GM21825 (cell line): Measurements from ENCODE around the gene NCBP2L.
A peak's percentile ranks its signal among the peaks of the same experiment; 100 is the strongest.
"Not testable (repeated sequence)": the region's sequence is repeated elsewhere in the genome, so short reads cannot be mapped to it uniquely, and the experiment has no call there.

Experiments used
- ATAC-seq: cut with Tn5 transposase; IDR thresholded peaks from one replicate; pipeline ENCODE4 v1.9.1; 2021; ENCODE audit warnings: mild to moderate bottlenecking, moderate library complexity; ENCODE audit not compliant: unreplicated experiment

Gene NCBP2L

DNA sequence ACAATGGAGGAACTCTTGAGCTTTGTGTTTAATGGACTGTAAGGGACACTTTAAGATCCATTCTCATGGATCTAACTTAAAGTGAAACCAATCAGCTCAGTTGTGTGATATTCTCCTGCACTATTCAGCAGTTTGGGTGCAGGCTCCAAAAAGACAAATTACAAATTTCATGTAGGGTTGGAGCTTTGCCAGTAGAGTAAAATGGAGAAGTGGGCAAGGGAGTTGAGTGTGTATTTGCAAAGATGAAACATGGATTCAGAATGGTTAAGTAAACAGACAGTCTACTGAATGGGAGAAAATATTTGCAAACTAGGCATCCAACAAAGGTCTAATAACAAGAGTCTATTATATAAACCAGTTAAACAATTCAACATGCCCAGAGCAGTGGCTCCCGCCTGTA, 26.9 kb downstream of the NCBP2L start:
- no peak for ATAC-seq

DNA sequence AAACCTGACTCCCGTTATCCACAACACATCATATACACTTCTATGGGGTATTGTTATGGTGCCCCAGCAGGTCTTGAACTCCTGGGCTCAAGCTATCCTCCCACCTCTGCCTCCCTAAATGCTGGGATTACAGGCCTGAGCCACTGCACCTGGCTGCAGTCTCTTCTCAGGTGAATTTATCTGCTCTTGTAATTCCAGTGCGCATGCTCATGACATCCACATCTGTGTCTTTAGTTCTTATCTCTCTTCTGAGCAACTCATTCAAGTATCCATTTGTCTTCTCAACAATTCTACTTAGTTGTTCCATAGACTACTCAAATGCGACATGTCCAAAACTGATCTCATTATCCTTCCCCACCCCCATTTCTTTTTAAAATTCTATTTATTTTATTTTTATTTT, 27.6 kb downstream of the NCBP2L start:
- ATAC-seq, result no peak

DNA sequence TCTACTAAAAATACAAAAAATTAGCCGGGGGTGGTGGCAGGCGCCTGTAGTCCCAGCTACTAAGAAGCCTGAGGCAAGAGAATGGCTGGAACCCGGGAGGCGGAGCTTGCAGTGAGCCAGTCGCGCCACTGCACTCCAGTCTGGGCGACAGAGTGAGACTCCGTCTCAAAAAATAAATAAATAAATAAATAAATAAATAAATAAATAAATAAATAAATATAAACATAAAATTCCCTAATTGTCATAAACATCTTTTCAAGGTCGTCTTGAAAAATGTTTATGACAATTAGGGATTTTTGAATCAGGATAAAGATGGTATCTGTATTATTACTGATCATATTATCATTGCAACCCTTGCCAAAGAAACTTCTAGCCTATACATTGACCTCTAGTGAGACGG, 32.5 kb downstream of the NCBP2L start:
- ATAC-seq, result not testable (repeated sequence)

DNA sequence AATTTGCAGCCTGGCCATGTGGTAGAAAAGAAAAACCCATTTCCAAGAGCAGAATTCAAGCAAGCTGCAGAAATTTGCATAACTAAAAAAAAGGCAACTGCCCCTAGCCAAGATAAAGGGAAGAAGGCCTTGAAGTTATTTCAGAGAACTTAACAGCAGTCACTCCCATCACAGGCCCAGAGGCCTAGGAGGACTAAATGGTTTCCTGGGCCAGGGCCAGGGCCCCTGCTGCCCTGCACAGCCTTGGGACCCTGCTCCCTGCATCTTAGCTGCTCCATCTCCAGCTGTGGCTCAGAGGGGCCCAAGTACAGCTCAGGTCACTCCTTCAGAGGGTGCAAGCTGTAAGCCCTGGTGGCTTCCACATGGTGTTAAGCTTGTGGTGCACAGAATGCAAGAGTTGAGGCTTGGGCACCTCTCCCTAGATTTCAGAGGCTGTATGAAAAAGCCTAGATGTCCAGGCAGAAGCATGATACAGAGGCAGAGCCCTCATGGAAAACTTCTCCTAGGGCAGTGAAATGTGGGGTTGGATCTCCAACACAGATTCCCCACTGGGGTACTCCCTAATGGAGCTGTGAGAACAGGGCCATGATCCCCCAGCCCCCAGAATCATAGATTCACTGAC, 41.5 kb downstream of the NCBP2L start:
- ATAC-seq, result no peak

DNA sequence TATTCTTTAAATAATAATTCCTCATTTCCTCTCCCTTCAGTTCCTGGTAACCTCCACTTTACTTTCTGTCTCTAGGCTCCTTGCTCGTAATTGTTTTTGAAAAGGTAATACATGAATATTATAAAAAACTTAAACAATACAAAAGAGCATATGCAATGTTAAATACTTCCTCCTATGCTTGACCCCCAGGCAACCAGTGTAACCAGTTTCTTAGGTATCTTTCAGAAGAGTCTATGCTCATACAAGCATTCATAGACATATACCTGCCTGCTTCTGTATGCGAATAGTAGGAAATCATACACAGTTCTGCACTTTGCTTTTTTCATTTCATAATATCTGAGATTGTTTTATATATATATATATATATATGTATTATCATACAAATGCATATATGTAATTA, 45.5 kb downstream of the NCBP2L start:
- ATAC-seq, result no peak

DNA sequence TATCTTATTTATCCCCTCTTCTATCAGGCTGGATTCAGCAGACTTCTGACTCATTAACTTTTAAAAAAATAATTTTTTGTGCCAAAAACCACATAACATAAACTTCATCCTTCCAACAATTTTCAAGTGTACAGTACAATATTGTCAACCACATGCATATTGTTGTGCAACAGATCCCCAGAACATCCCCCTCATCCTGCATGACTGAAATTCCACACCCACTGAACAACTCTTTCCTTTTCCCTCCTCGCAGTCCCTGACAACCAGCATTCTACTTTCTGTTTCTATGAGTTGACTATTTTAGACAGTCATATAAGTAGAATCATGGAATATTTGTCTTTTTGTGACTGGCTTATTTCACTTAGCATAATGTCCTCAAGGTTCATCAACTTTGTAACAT, 45.9 kb downstream of the NCBP2L start:
- no peak for ATAC-seq

DNA sequence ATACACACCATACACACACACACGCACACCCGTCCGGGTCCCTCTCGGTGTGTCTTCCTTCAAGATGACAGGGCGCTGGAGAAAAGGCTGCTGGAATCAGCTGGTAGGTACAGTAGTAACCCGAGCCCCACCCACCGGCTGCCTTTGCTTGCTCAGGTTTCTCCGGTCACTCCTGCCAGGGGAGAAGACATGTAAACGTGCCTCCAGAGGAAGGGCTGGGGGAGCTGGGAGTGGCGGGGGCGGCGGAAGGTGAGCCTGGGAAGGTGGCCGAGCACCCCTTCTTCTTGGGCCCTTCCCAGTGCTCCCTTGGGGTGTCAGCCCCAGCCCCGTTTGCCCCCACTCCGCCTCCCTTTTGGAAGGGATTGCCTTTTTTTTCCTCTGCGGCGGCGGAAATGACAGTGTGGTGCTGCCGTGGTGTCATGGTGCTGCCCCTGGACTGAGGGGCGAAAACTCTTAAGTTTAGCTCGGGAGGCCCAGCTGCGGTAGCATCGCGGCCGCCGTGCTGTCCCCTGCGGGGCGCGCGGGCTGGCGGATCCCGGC, 48.2 kb downstream of the NCBP2L start, which contains the start of gene MID2:
TSS of gene MID2 (plus strand) at position 169 of the 540 bp plus-strand sequence. CDS start 561 bp downstream, outside the sequence.
- peak; percentile 26 for ATAC-seq

DNA sequence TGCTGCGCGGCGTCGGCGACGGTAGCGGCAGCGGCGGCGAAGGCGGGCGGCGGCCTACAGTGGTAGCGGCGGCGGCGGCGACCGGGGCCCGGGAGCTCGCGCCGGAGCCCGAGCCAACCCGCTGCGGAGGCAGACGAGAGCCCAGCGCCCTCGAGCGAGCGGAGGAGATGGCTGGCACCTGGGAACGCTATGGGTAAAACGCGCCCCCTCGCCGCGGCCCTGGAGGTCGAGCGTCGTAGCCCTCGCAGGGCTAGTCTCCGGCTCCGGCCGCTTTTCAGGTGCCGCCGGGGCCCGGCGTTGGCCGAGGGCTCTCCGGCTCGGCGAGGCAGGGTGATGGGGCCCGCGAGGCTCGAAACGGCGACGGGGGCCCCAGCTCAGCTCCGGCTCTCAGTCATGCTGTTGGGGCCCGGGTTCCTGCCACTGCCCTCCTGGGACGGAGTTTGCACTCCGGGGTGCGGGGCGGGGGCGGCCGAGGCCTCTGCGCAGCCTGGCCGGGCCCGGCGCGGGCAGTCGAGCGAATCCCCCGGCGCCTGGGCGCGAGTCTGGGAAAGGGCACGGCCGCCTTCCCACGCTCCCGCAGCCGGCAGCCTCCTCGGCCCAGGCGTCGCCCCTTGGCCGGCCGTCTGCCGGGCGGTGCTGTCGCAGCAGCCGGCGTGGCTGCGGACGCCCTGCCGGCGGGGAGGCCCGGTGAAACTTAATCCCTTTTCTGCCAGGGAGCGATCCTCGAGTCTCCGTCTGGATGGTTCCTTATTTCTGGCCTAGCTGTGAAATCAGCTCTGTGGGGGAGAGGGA, 48.9 kb downstream of the NCBP2L start:
- ATAC-seq, result peak; percentile 68

DNA sequence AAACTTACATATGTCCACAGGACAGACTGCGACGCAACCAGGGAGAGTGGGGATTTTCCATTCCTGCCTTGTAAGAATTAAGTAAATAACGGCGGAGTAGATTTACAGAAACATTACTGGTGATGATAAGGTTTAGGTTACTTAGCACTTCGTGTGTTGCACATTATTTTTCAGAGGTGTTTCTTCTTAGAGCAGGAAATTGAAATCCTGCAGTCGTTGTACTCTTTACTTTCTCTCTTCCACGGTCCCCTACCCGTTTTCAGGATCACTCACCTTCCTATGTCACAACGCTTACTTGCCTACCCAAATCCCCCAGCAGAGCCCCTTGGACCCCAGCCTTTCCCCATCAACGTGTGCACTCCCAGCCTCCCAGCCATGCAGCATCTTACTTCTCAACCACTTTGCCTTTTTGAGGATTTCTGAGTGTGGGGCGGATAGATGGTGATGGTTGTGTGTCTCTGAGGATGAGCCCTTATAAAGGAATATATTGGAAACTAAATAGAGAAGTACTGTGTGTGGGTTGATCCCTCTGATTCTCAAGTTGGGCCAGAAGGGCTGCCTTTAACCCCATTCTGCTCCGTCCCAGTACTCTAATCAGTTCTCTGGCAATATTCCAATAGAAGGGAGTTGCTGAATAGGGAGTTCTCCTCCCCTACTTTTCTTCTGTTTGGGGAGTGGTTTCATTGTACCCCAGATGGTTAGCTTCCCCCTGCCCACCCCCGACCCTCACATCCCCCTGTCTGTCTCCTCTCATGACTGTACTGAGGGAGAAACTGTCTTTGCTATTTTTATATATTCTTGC, 49.7 kb downstream of the NCBP2L start:
- no peak for ATAC-seq

DNA sequence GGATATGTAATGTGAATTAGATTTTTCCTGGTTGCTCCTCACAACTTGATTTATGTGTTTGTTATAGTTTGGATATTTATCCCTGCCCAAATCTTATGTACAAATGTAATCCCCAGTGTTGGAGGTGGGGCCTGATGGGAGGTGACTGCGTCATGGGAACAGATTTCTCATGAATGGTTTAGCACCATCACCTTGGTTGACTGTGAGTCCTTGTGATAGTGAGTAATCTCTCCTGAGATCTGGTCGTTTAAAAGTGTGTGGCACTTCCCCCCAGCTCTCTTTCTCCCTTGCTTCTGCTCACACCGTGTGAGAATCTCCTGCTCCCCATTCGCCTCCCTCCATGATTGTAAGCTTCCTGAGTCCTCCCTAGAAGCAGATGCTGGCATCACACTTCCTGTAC, 50.3 kb downstream of the NCBP2L start:
- ATAC-seq, result no peak

DNA sequence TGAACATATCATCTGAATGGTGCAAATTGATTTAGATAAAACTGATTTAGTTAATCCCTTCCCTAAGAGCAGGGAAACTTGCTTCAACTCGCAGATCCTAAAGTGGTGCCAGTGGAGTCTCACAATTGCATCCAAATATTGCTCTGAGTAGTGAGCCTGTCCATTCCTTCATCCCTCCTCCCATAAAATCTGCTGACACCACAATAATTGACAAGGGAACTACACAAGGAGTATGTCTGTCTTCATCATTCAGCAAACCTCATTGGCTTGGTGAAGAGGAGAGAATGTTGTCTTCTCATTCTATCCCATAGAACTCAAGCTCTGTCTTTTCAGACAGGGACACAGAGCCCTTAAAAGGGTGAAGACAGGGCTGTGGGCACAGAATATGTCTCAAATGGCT, 52.3 kb downstream of the NCBP2L start:
- no peak for ATAC-seq

DNA sequence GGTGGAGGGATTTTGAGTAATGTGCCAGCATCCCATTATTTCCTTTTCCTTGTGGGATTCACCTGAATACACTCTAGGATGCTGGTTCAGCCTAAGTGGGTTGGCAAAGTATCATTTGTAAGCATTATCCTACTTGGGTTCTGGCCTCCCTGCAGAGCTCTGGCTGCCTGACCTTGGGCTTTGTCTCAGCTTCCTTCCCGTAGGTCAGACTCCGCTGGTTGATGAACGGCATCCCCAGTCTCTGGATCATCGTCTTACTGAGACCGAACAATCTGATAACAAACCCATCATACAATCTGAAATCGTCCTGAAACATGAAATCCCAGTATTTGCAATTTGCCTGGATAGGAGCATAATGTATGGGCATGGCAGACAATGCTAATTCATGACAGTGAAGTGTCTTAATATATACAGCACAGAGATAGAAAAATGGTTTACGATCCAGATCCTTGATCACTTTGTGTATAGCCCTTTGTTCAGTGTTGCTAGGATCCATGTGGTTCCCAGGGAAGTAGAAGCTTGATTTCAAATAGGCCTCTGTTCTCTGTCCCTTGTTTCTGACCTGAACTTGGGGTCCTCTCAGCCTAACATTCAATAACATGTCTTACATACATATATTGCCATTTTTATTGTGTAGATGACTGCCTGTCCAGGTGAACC, 53.7 kb downstream of the NCBP2L start:
- no peak for ATAC-seq

DNA sequence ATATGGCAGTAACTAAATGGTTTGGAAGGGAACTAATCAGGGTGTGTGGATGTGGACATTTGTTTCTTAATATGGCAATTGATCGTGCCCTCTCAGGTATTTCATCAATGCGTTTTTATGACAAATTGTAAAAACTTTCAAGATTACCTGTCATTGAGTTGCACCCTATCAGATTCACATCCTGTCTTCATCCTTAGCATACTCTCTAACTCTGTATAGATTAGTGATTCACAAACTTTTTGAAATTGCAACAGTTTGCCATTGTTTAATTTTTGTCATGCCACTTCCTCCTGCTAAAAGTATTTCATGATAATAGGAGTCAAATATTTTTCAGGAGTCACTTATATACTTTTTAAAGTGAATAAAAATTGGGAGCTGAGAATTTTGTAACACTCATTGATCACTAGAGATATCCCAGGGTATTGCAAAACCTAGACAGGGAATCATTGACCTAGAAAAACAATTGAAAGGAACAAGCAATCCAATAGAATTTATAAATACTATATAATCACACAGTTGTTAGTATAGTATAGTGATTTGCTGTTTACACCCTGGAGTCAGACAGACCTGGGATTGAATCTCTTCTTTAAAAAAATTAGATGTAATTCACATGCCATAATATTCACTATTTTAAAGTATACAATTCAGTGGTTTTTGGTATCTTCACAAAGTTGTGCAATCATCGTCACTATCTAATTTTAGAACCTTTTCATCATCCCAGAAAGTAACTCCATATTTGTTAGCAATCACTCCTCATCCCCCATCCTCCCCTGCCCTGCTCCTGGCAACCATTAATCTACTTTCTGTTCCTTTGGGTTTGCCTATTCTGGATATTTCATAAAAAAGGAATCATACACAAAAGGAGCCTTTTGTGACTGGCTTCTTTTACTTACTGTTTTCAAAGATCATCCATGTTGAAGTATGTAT, 57.0 kb downstream of the NCBP2L start:
- ATAC-seq, result no peak

DNA sequence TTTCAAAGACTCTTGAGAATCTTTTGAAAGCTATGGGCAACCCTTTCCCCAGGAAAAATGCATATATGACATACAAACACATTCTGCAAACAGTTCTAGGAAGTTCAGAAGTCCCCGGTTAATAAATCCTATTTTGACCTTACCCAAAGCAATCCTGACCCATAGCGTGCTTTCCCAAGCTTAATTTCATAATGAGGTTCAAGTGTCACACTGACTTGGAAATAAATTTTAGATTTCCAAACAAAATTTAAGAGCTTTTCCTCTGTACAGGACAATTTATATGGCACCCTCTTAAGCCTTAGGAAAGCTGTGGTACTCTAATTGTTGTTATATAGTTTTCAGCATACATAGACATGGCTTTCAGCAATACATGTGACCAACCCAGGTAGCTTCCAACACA, 59.4 kb downstream of the NCBP2L start:
- ATAC-seq, result no peak

DNA sequence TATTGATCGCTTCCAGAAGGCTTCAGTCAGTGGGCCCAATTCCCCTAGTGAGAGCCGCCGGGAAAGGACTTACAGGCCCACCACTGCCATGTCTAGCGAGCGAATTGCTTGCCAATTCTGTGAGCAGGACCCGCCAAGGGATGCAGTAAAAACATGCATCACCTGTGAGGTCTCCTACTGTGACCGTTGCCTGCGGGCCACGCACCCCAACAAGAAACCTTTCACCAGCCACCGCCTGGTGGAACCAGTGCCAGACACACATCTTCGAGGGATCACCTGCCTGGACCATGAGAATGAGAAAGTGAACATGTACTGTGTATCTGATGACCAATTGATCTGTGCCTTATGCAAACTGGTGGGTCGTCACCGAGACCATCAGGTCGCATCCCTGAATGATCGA, 63.4 kb downstream of the NCBP2L start:
- ATAC-seq, result no peak

DNA sequence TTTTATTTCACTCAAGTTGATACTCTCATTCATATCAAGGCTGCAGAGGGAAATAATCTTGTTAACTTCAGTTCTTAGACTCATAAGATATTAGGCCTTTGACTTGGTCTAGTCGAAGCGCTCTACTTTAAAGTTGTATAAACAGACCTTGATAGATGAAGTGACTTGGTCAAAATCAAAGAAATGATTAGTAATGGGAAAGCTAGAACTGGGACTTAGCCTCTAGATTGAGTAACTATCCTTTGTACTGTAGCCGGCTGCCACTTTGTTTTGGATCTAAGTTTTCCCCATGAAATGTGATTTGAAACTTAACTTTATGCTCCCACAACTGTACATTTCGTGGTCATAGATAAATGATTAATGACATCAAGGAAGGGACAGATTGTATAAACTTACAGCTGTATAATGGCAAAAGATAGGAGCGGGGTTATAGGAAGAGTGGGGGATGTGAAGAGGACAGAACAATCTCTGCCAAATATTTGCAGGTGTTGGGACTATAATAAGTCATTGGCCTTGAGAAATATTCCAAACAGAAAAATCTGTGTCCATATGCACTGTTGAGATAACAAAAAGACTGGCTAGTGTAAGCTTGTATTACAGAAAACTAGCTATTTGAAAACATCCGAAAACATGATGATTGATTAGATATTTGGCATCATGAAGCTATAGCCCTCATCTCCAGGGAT, 65.3 kb downstream of the NCBP2L start:
- ATAC-seq, result no peak
